ENCODE data around the gene SOX5. TPM values are rescaled to one million over a fixed set of nuclear protein-coding genes. Genes with fewer than 3 reads are reported as not detected.

Gene SOX5
- total RNA-seq, 2 experiments from 2014 or later = 0.69 to 0.70 TPM

DNA sequence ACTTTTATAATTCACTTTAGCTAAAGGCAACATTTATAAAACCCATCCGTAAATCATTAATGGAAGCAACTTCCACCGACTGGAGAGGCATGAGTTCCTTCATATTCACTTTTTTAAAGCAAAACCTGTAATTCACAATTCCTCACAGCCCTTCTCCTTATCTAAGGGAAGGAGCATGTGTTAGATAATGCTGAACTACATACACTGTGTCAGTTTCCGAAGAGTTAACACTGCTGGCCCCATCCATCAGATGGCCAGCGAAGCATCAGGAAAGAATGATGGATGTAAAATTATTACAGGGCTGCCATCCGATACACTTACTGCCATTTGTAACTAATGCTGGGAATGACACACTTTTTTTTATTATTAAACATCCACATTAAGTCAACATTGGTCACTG lies 392.8 kb downstream of the SOX5 start:
- H3K36me3 Mint-ChIP-seq = no peaks in the 10 kb centered on the region
- no peak overlapping the region for H3K27ac Mint-ChIP-seq
- H3K4me3 Mint-ChIP-seq = no peak overlapping the region
- H3K9me3 Mint-ChIP-seq = peaks cover 5% of the 10 kb centered on the region
- CTCF ChIA-PET = interaction anchor here (0.6 kb wide), 1 partner anchor 277 kb away, joined by 3 read pairs; no protein-coding TSS in a partner anchor
- intact Hi-C loops (cut with micrococcal nuclease) = no loop called here
- no peak for DNase-seq
- H3K27me3 Mint-ChIP-seq = no peaks in the 10 kb centered on the region
- POLR2A ChIA-PET = no interaction called here
- H3K4me1 Mint-ChIP-seq (ENCODE audit: low read depth) = no peaks in the 10 kb centered on the region

DNA sequence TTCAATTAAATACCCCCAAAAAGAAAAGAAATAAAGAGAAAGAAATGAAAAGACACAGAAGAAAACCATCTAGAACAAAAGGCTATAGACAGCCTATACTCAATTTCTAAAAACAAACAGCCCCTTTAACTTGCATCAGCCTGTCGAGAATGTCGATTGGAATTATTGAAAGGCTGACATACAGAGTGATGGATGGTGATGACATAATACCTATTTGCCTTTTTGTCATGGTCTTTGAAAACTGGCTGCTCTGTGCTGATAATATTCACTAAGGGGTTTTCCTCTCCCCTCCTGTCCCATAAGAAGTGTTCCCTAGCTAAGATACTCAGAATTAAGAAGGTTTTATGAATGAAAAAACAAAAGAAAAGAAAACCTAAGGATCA lies 393.7 kb downstream of the SOX5 start:
- DNase-seq = no peak
- Mint-ChIP-seq H3K27ac (no peak overlapping the region), H3K27me3 (no peaks in the 10 kb centered on the region), H3K4me1 (ENCODE audit: low read depth) (no peaks in the 10 kb centered on the region), H3K36me3 (no peaks in the 10 kb centered on the region), H3K4me3 (no peak overlapping the region), H3K9me3 (peaks cover 5% of the 10 kb centered on the region)
- ChIA-PET CTCF (interaction anchor here (0.6 kb wide), 1 partner anchor 276 kb away, joined by 3 read pairs; no protein-coding TSS in a partner anchor), POLR2A (no interaction called here)
- intact Hi-C loops (cut with micrococcal nuclease) = no loop called here

DNA sequence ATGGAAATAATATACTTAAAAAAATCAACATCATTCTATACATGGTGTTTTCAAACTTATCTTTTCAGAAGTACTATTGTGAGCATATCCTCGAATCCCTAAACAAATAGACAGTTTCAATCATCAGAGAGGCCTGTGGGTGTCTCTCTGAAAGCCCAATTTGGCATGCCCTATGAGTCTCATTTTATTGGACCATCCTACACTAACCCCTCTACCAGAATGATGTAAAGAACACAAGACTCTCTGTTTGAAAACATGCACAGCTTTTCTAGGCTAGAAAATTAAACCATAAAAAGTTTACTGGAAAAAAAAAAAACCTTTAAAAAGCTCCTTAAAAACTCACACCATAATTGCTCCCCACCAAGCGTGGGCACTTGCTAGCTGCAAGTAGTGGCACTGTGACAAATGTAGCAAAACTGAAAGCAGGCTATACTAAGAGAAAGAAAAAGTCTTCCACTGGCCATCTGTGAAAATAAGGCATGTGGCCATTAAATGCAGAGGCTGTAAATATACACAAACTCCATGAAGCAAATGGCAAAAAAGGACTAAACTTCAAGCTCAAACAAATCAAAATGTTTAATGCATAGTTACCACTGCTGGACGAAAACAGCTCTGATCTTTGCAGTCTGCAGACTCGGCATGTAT lies 394.2 kb downstream of the SOX5 start:
- Mint-ChIP-seq H3K9me3 (peaks cover 5% of the 10 kb centered on the region), H3K27me3 (no peaks in the 10 kb centered on the region), H3K27ac (no peak overlapping the region), H3K36me3 (no peaks in the 10 kb centered on the region), H3K4me1 (ENCODE audit: low read depth) (no peaks in the 10 kb centered on the region), H3K4me3 (no peak overlapping the region)
- CTCF ChIA-PET = no interaction called here
- no peak for DNase-seq
- POLR2A ChIA-PET = no interaction called here
- intact Hi-C loops (cut with micrococcal nuclease) = no loop called here

DNA sequence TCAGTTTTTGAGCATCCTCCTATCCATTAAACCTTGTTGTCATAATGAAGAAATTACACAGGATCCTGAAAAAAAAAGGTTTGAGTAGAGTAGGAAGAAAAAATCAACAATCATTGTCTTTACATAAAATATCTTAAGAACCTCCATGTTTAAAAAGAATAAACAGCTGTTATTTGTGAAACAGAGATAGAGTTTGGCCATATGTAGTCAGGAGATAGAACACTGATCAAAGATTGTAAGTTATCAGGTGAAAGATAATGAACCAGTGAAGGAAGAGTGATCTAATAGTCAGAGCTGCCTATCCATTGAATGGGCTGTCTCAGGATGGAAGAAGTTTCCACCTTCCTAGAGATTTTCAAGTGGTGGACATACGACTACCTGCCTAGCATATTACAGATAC lies 397.1 kb downstream of the SOX5 start:
- Mint-ChIP-seq H3K4me1 (ENCODE audit: low read depth) (no peaks in the 10 kb centered on the region), H3K4me3 (no peak overlapping the region), H3K9me3 (peaks cover 2% of the 10 kb centered on the region), H3K27ac (no peak overlapping the region), H3K36me3 (no peaks in the 10 kb centered on the region), H3K27me3 (no peaks in the 10 kb centered on the region)
- DNase-seq = no peak
- intact Hi-C loops (cut with micrococcal nuclease) = no loop called here
- ChIA-PET CTCF (no interaction called here), POLR2A (no interaction called here)

DNA sequence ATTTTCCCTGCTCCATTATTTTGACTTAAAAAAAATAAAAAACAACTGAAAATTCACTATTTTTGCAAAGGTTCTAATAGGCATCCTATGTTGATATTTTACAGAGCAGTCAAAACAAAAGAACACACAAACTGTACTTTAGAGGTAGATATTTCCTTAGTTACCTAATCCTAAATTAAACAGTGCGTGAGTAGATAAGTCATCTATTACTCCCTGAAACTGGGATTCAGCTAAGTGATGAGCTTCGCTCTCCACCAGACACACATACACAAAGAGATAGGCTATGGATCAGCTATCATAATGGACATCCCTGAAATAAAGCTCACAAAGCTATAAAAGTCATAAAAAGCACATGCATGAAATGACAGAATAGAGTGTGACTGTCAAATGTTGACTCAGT lies 398.7 kb downstream of the SOX5 start:
- ChIA-PET POLR2A (no interaction called here), CTCF (no interaction called here)
- intact Hi-C loops (cut with micrococcal nuclease) = no loop called here
- H3K27me3 Mint-ChIP-seq = no peaks in the 10 kb centered on the region
- H3K36me3 Mint-ChIP-seq = no peaks in the 10 kb centered on the region
- no peaks in the 10 kb centered on the region for H3K4me1 Mint-ChIP-seq (ENCODE audit: low read depth)
- no peak for DNase-seq
- H3K9me3 Mint-ChIP-seq = peaks cover 2% of the 10 kb centered on the region
- H3K4me3 Mint-ChIP-seq = no peak overlapping the region
- no peak overlapping the region for H3K27ac Mint-ChIP-seq

DNA sequence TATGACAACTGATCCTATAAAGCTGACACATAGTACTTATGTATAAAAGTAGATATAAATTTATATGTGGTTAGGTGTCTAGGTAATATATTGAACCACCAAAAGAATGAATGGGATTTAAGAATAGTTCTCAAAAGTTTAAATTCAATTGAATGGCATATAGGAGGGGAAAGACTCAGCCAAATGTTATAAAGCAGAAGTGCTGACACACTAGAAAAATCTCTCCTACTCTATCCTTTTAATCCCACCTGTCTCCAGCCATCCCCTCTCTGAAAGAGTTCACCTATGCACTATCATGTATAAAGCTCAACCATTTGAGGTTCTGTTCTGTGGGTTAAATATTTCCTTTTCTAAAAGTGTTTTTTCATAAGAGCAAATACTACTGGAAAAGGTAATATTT lies 400.7 kb downstream of the SOX5 start:
- H3K27ac Mint-ChIP-seq = no peak overlapping the region
- peaks cover 2% of the 10 kb centered on the region for H3K9me3 Mint-ChIP-seq
- CTCF ChIA-PET = no interaction called here
- H3K4me1 Mint-ChIP-seq (ENCODE audit: low read depth) = no peaks in the 10 kb centered on the region
- no peaks in the 10 kb centered on the region for H3K27me3 Mint-ChIP-seq
- POLR2A ChIA-PET = no interaction called here
- DNase-seq = no peak
- no peak overlapping the region for H3K4me3 Mint-ChIP-seq
- H3K36me3 Mint-ChIP-seq = no peaks in the 10 kb centered on the region
- intact Hi-C loops (cut with micrococcal nuclease) = no loop called here

DNA sequence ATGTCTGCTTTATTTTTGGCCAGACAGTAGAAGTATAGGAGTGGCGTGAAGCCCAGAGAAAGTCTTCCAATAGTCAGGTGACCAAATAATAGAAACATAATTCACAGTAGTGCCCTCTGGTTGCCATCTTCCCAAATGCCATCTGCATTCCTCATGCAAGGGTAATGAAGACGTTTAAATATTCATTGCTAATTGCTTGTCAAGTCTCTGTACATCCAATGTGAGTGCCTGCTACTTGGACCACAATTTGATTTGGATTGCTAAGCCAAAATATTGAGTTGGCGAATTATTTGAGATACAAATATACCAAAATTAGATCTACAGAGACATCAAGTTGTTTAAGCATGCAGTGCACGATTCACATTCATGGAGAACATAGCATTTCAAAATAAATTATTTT lies 402.7 kb downstream of the SOX5 start:
- intact Hi-C loops (cut with micrococcal nuclease) = no loop called here
- POLR2A ChIA-PET = no interaction called here
- CTCF ChIA-PET = no interaction called here
- DNase-seq = no peak
- Mint-ChIP-seq H3K4me3 (no peak overlapping the region), H3K4me1 (ENCODE audit: low read depth) (no peaks in the 10 kb centered on the region), H3K27ac (no peak overlapping the region), H3K36me3 (no peaks in the 10 kb centered on the region), H3K9me3 (peaks cover 4% of the 10 kb centered on the region), H3K27me3 (no peaks in the 10 kb centered on the region)

DNA sequence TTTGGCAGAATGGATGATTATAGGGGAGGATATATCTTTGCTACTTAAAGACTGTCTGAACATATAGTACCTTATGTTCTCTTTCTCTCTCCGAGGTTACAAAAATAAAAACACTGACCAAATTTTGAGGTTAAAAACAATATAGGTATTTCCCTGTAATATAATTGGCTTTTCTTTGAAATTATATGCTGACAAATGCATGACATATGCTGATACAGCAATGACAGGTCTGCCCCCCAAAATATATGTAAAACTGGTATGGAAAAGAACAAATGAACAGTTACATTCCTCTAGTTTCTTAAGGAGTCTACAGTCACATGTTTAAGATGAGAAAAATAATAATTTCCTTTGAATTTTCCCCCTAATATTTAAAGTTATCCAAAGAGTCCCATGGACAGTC lies 405.7 kb downstream of the SOX5 start:
- no peak for DNase-seq
- Mint-ChIP-seq H3K4me1 (ENCODE audit: low read depth) (no peaks in the 10 kb centered on the region), H3K4me3 (no peak overlapping the region), H3K27me3 (no peaks in the 10 kb centered on the region), H3K36me3 (no peaks in the 10 kb centered on the region), H3K9me3 (peaks cover 4% of the 10 kb centered on the region), H3K27ac (no peak overlapping the region)
- ChIA-PET CTCF (no interaction called here), POLR2A (no interaction called here)
- intact Hi-C loops (cut with micrococcal nuclease) = no loop called here

DNA sequence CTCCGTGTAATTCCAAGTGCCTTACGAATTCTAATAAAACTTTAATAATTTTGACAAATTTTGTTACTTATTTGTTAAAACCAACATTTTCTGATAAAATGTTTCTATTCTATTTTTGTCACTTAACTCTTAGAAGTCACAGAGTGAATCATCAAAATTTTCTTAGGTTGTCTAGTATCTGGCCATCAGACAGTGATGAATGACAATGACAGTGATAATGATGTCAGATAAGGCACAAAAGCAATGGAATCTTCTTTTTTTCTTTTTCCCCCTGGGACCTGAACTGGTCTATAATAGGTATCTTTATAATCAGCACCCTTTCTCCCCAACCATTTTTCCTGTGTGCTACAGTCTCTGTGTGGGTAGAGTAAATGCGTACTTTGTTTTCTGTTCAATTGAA lies 407.3 kb downstream of the SOX5 start:
- Mint-ChIP-seq H3K4me3 (no peak overlapping the region), H3K27ac (no peak overlapping the region), H3K27me3 (no peaks in the 10 kb centered on the region), H3K36me3 (no peaks in the 10 kb centered on the region), H3K9me3 (peaks cover 6% of the 10 kb centered on the region), H3K4me1 (ENCODE audit: low read depth) (no peaks in the 10 kb centered on the region)
- no peak for DNase-seq
- POLR2A ChIA-PET = no interaction called here
- intact Hi-C loops (cut with micrococcal nuclease) = no loop called here
- CTCF ChIA-PET = no interaction called here

DNA sequence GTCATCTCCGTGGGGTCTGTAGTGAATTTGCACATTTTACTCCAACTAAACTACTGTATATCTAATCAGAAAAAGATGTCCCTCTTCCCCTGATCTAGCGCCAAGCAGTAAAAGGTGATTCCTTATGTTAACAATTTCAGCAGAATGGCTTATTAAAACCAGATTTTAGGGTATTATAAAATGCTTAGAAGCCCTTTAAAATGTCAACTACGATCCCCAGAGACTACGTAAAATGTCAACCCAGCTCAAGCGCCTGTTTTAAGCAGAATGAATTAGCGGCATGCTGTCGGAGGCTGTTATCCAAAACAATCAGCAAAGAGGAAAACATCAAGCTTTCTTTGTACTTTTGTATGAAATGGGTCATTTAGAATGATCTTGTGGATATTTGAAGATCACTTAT lies 408.9 kb downstream of the SOX5 start:
- no peak overlapping the region for H3K4me3 Mint-ChIP-seq
- intact Hi-C loops (cut with micrococcal nuclease) = no loop called here
- CTCF ChIA-PET = no interaction called here
- H3K27ac Mint-ChIP-seq = no peak overlapping the region
- H3K9me3 Mint-ChIP-seq = peaks cover 6% of the 10 kb centered on the region
- POLR2A ChIA-PET = no interaction called here
- H3K27me3 Mint-ChIP-seq = no peaks in the 10 kb centered on the region
- DNase-seq = no peak
- no peaks in the 10 kb centered on the region for H3K36me3 Mint-ChIP-seq
- no peaks in the 10 kb centered on the region for H3K4me1 Mint-ChIP-seq (ENCODE audit: low read depth)

DNA sequence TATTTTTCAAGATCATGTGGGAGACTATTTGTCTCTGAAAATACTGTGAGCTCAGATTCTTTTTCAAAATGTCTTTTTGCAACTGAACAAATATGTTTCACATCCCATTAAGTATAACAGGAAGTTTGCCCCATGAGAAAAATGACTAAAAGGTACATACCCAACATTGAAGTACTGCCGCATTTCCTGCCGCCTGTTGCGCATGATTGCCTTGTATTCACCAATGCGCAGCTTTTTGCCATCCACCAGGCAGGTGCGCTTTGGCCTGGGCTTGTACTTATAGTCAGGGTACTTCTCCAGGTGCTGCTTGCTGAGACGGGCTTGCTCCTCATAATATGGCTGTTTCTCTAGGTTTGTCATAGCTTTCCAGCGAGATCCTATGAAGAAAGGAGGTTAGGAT lies 413.2 kb downstream of the SOX5 start:
- Mint-ChIP-seq H3K36me3 (no peaks in the 10 kb centered on the region), H3K27me3 (no peaks in the 10 kb centered on the region), H3K4me3 (no peak overlapping the region), H3K9me3 (peaks cover 2% of the 10 kb centered on the region), H3K27ac (no peak overlapping the region), H3K4me1 (ENCODE audit: low read depth) (no peaks in the 10 kb centered on the region)
- POLR2A ChIA-PET = no interaction called here
- no peak for DNase-seq
- CTCF ChIA-PET = no interaction called here
- intact Hi-C loops (cut with micrococcal nuclease) = no loop called here

DNA sequence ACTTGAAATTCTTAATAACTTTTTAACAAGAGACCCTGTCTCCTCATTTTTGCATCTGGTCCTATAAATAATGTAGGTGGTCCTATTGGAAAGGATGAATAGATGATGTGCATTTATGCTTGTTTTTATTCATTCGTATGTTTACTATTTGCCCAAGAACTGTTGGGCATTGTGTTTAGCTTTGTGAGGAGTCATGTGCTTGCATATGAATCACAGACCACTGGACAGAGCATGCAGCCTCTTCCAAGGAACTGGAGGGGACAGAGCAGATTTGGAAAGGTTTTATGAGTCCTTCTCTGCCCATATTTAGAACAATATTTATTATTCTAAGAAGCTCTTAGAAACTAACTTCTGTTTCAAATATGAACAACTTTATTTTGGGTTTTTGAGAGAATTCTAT lies 414.0 kb downstream of the SOX5 start:
- Mint-ChIP-seq H3K9me3 (peaks cover 2% of the 10 kb centered on the region), H3K27me3 (no peaks in the 10 kb centered on the region), H3K4me3 (no peak overlapping the region), H3K27ac (no peak overlapping the region), H3K4me1 (ENCODE audit: low read depth) (no peaks in the 10 kb centered on the region), H3K36me3 (no peaks in the 10 kb centered on the region)
- ChIA-PET POLR2A (no interaction called here), CTCF (no interaction called here)
- DNase-seq = no peak
- intact Hi-C loops (cut with micrococcal nuclease) = no loop called here

DNA sequence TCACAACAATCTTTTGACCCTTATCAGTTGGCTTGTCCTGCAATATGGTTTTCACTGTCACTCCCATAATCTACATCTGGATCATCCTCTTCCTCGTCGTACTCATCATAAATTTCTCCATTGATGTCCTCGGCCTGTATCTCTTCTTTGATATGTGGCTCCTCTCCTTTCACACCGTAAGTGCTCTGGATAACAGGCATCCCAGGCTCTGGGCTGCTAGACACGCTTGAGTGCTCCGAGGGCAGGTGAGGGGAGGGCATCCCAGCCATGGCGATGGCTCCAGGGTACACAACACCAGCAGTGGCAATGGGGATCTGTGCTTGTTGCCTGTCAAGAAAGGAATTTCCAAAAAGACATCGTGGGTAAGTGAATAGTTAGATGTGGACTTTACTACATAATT lies 415.3 kb downstream of the SOX5 start:
- CTCF ChIA-PET = no interaction called here
- no peak overlapping the region for H3K27ac Mint-ChIP-seq
- no peaks in the 10 kb centered on the region for H3K36me3 Mint-ChIP-seq
- peaks cover 2% of the 10 kb centered on the region for H3K9me3 Mint-ChIP-seq
- POLR2A ChIA-PET = no interaction called here
- no peaks in the 10 kb centered on the region for H3K4me1 Mint-ChIP-seq (ENCODE audit: low read depth)
- DNase-seq = no peak
- H3K27me3 Mint-ChIP-seq = no peaks in the 10 kb centered on the region
- no peak overlapping the region for H3K4me3 Mint-ChIP-seq
- intact Hi-C loops (cut with micrococcal nuclease) = no loop called here

DNA sequence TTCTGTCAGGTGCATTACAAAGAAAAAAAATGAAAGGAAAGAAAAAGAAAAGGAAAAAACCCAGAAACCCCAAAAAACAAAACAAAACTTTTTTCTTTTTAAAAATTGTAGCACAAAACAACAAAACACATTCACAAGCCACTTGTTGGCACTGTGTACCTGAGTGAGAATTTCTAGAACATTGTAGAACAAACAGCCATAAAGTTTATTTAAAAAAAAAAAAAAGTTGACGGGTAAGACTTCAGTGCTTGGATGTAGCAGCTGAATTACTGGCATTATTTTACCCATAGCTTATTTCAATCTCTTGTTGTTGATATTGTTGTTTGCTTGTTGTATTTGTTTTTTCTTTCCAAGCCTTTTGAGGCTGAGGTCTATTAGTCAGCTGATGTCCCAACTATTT lies 415.8 kb downstream of the SOX5 start:
- ChIA-PET CTCF (no interaction called here), POLR2A (no interaction called here)
- Mint-ChIP-seq H3K4me3 (no peak overlapping the region), H3K4me1 (ENCODE audit: low read depth) (no peaks in the 10 kb centered on the region), H3K27me3 (no peaks in the 10 kb centered on the region), H3K27ac (no peak overlapping the region), H3K36me3 (no peaks in the 10 kb centered on the region), H3K9me3 (peaks cover 2% of the 10 kb centered on the region)
- intact Hi-C loops (cut with micrococcal nuclease) = no loop called here
- DNase-seq = no peak
